Measurements from ENCODE around the gene MROH2A.

The MROH2A gene

GRCh38 chr2:233856184-233856583 is 78.1 kb downstream of the MROH2A start:
- no peak for TF ChIP-seq RAD21 (IDR thresholded peaks at IDR 0.05; ENCODE audit: low read depth)
- TF ChIP-seq TCF12 (IDR thresholded peaks at IDR 0.05; ENCODE audit: low read depth): no peak
- no peak for TF ChIP-seq USF1 (IDR thresholded peaks at IDR 0.05)
- TF ChIP-seq, protein P1, sequence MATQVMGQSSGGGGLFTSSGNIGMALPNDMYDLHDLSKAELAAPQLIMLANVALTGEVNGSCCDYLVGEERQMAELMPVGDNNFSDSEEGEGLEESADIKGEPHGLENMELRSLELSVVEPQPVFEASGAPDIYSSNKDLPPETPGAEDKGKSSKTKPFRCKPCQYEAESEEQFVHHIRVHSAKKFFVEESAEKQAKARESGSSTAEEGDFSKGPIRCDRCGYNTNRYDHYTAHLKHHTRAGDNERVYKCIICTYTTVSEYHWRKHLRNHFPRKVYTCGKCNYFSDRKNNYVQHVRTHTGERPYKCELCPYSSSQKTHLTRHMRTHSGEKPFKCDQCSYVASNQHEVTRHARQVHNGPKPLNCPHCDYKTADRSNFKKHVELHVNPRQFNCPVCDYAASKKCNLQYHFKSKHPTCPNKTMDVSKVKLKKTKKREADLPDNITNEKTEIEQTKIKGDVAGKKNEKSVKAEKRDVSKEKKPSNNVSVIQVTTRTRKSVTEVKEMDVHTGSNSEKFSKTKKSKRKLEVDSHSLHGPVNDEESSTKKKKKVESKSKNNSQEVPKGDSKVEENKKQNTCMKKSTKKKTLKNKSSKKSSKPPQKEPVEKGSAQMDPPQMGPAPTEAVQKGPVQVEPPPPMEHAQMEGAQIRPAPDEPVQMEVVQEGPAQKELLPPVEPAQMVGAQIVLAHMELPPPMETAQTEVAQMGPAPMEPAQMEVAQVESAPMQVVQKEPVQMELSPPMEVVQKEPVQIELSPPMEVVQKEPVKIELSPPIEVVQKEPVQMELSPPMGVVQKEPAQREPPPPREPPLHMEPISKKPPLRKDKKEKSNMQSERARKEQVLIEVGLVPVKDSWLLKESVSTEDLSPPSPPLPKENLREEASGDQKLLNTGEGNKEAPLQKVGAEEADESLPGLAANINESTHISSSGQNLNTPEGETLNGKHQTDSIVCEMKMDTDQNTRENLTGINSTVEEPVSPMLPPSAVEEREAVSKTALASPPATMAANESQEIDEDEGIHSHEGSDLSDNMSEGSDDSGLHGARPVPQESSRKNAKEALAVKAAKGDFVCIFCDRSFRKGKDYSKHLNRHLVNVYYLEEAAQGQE (IDR thresholded peaks at IDR 0.05; ENCODE audit: low read depth): no peak
- TF ChIP-seq ZBTB7A (IDR thresholded peaks at IDR 0.05; ENCODE audit: low read depth): no peak
- TF ChIP-seq NFIC (IDR thresholded peaks at IDR 0.05): no peak
- no peak for TF ChIP-seq TAF1 (IDR thresholded peaks at IDR 0.05; ENCODE audit: low read depth)
- TF ChIP-seq CEBPB (IDR thresholded peaks at IDR 0.05): no peak
- no peak for TF ChIP-seq EGR1 (IDR thresholded peaks at IDR 0.05)
- TF ChIP-seq EP300 (IDR thresholded peaks at IDR 0.05; ENCODE audit: borderline replicate concordance): no peak
- TF ChIP-seq TEAD4 (IDR thresholded peaks at IDR 0.05): no peak
- no peak for TF ChIP-seq MAX (IDR thresholded peaks at IDR 0.05)
- no peak for TF ChIP-seq YY1 (IDR thresholded peaks at IDR 0.05; ENCODE audit: low read depth)
- no peak for TF ChIP-seq CREB1 (IDR thresholded peaks at IDR 0.05; ENCODE audit: low read depth)

DNA sequence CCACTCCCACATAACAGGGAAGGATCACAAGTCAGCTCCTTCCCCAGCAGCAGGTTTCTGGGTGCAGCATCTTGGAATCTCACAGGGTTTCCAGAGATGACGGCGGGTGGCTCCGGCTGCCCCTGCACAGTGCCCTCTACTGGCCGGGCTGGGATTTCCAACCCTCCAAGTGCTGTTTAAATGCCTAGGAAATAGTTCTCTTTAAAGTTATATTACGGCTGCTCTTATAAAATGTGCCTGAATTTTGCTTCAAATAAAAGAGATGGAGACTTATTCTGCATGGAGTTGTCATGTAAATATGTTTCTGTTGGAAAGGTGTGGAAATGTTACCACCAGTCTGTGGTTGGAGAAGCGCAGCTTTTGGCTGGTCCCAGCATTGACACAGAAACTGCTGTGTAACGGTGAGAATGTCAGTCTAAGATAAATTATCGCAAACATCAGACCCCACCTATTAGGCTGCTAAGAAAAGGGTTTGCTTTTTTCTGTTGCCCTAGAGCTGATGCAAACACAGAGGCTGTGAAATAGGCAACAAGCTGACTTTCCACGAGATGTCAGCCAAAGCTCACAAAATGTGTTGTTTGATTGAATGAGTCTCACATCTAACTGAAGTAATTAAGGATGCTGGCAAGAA is 79.5 kb downstream of the MROH2A start:
- TF ChIP-seq RAD21 (IDR thresholded peaks at IDR 0.05; ENCODE audit: low read depth): peak; percentile 32; the same call in 1 of the 2 replicates
- TF ChIP-seq TCF12 (IDR thresholded peaks at IDR 0.05; ENCODE audit: low read depth): no peak

GRCh38 chr2:233858331-233858730 is 80.2 kb downstream of the MROH2A start:
- no peak for TF ChIP-seq ZBTB7A (IDR thresholded peaks at IDR 0.05; ENCODE audit: low read depth)
- TF ChIP-seq RAD21 (IDR thresholded peaks at IDR 0.05; ENCODE audit: low read depth): no peak
- TF ChIP-seq CEBPB (IDR thresholded peaks at IDR 0.05): no peak
- no peak for TF ChIP-seq YY1 (IDR thresholded peaks at IDR 0.05; ENCODE audit: low read depth)
- no peak for TF ChIP-seq NFIC (IDR thresholded peaks at IDR 0.05)
- no peak for TF ChIP-seq EP300 (IDR thresholded peaks at IDR 0.05; ENCODE audit: borderline replicate concordance)
- TF ChIP-seq TCF12 (IDR thresholded peaks at IDR 0.05; ENCODE audit: low read depth): no peak
- TF ChIP-seq, protein P1 (IDR thresholded peaks at IDR 0.05; ENCODE audit: low read depth): no peak
- TF ChIP-seq MAX (IDR thresholded peaks at IDR 0.05): no peak
- no peak for TF ChIP-seq TEAD4 (IDR thresholded peaks at IDR 0.05)
- TF ChIP-seq TAF1 (IDR thresholded peaks at IDR 0.05; ENCODE audit: low read depth): no peak
- no peak for TF ChIP-seq CREB1 (IDR thresholded peaks at IDR 0.05; ENCODE audit: low read depth)
- TF ChIP-seq USF1 (IDR thresholded peaks at IDR 0.05): no peak
- TF ChIP-seq FOXM1 (IDR thresholded peaks at IDR 0.05; ENCODE audit: borderline replicate concordance, low read depth): no peak
- TF ChIP-seq EGR1 (IDR thresholded peaks at IDR 0.05): no peak

DNA sequence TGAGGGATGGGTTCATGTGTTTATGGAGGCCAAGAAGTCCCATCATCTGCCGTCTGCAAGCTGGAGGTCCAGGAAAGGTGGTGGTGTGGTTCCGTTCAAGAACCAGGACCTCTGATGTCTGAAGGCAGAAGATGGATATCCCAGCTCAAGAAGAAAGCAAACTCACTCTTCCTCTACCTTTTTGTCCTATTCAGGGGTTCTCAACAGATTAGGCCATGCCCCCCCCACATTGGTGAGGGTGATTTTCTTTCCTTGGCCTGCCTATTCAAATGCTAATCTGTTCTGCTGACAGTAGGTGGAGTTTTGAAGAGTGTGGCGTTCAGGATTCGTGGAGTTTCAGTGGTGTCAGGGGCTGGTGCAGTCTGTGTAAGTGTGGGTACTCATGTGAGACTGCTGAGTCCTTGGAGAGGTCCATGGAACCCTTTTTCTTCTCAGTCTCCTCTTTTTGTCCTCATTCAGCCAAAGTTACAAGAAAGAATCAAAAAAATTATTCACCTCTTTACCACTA is 84.2 kb downstream of the MROH2A start:
- TF ChIP-seq TEAD4 (IDR thresholded peaks at IDR 0.05): no peak
- TF ChIP-seq FOXM1 (IDR thresholded peaks at IDR 0.05; ENCODE audit: borderline replicate concordance, low read depth): no peak
- TF ChIP-seq NFIC (IDR thresholded peaks at IDR 0.05): no peak
- no peak for TF ChIP-seq CREB1 (IDR thresholded peaks at IDR 0.05; ENCODE audit: low read depth)
- no peak for TF ChIP-seq CEBPB (IDR thresholded peaks at IDR 0.05)

GRCh38 chr2:233865838-233866237 is 87.7 kb downstream of the MROH2A start:
- no peak for TF ChIP-seq NFIC (IDR thresholded peaks at IDR 0.05)
- TF ChIP-seq CEBPB (IDR thresholded peaks at IDR 0.05): no peak
- TF ChIP-seq MAX (IDR thresholded peaks at IDR 0.05): no peak
- TF ChIP-seq CREB1 (IDR thresholded peaks at IDR 0.05; ENCODE audit: low read depth): no peak

DNA sequence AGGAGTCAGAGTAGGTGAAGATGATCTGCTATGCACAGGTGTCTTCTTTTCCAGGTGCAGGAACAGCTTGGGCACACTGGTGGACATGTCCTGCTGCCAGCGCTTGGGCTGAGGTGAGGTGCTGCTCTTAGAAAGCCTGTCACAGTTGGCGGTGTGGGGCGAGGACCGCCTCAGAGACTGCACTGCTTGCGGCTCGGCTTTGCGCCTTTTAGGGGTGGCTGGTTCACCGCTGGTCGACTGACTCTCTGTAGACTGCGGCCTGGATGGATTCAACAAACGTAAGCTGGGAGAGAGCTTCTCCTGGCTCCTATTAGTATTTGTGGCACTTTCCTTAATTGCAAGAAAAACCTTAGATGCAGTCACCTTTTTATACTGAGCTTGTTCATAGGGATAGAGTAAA is 88.3 kb downstream of the MROH2A start:
- TF ChIP-seq TAF1 (IDR thresholded peaks at IDR 0.05; ENCODE audit: low read depth) (no peak), TEAD4 (IDR thresholded peaks at IDR 0.05) (no peak), MAX (IDR thresholded peaks at IDR 0.05) (no peak), YY1 (IDR thresholded peaks at IDR 0.05; ENCODE audit: low read depth) (no peak), TCF12 (IDR thresholded peaks at IDR 0.05; ENCODE audit: low read depth) (no peak), EGR1 (IDR thresholded peaks at IDR 0.05) (no peak), CREB1 (IDR thresholded peaks at IDR 0.05; ENCODE audit: low read depth) (no peak), CEBPB (IDR thresholded peaks at IDR 0.05) (no peak)

Data from Ishikawa (cell line).